ENCODE measurements around the gene IL6ST.

The IL6ST gene

DNA sequence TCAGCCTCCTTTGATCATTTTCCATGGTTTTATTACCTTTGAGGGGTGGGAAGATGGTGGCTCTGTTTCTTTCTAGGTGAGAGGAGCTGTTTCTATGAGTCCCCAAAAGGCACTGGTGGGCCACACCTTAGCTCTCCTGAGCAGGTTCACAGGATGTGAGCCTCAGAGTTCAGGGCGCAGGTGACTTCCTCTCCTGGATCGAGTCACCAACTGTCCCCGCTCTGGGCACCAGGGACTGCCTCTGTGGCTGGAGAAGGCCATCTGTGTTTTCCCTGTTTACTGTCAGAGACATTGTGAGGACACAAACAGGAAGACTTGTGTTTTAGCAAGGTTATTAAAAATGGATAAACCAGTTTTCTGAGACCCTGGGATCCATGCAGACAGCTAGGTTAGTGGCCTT is 75.1 kb downstream of the IL6ST start:
- DNase-seq (ENCODE audit: low read depth): no peak

DNA sequence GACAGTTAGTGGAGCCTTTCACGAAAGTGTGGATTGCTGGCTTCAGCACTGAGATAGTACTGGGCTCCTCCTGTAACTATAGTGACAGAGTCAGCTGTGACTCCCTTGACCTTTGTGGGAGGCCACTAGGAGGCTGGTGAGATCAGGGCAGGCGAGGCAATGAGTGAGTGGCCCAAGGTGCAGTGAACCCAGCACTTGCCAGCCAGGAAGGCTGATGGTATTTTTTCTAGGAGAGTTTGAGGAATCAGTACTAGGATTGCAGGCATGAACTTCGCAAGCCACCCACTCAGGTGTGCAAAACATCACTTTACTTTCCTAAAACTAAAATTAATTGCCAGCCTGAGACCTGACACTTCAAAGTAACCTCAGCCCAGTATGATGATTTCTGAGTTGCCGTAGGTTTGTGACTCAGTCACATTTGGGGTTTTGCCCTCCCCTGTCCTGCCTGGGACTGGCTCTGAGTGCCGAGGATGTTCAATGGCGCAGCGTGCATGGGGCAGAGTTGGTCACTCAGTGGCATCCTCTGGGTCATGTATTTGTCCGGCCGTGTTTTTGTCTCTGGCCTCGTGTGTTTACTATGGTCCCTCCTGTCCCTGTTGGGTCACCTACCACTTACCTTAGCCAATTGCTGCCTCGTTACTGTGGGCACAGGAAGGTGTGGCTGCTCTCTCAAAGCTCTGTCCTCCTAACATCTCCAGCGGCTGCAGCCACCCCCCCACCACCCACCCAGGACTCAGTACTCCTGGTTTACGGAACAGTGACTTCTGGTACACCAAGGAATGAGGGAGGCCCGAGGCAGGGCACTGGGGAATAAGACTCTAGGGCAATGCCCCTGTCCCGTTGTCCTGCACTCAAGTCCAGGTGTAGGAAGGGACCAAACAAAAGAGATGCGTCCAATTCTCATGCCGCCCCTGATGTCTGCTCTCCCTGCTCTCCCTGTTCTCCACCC is 76.4 kb downstream of the IL6ST start:
- DNase-seq (ENCODE audit: low read depth): no peak

DNA sequence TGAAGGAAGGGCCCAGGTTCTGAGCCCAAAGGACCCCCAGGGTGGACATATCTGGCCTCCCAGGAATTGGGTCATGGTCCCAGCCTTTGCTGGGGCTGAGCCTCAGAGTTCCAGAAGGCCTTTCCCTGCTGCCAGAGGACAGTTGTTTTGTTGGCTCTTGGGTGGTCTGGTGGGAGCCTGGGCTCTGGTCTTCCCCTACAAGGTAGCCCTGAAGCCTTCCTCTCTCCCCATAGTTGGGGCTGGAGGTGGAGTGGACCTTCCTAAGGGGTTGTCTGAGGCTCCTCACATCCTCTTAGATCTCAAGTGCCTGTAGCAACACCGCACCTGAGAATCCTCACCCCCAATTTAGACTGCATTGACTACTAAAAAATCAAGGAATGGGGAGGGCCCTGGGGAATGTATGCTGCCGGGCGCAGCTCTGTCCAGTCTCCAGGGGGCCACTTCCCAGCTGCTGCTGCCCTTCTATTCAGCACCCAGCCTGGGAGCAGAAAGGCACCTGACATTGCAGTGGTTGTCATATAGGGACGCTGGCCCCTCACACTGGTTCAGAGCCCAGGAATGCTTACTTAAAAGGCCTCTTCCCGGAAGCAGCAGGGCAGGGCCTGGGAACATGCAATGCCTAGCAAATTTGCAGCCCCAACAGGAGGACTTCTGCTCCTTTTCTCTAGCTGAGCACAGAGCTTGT is 77.2 kb downstream of the IL6ST start:
- DNase-seq (ENCODE audit: low read depth): no peak

DNA sequence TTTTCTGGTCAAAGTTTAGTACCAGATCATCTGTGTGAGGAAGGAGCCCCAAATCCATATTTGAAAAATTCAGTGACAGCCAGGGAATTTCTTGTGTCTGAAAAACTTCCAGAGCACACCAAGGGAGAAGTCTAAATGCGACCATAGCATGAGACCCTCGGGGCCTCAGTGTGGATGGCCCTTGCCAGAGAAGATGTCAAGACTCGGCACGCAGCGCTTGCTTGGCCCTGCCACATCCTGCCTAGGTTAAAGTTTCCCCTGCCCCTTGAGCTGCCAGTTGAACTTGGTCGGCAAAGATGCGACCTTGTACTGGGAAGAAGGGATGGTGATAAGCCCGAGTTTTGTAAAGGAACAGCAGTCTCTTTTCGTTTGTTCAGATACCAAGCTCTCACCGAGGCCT is 77.8 kb downstream of the IL6ST start:
- no peak for DNase-seq (ENCODE audit: low read depth)

DNA sequence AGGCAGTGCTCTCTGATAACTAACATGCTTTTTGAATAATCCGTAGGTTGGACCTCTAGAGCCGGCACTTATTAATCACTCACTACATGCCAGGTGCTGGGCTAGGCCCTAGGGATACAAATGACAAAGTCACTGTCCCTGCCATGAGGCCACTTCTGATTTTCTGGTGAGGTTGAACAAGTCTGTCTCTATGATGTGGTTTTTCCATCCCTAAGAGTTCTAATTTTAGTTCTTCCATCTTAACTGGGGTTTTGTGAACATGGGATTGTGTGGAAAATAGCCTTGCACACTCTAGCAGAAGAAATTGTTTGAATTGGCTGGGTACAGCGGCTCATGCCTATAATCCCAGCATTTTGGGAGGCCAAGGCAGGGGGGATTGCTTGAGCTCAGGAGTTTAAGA is 79.0 kb downstream of the IL6ST start:
- DNase-seq (ENCODE audit: low read depth): no peak

DNA sequence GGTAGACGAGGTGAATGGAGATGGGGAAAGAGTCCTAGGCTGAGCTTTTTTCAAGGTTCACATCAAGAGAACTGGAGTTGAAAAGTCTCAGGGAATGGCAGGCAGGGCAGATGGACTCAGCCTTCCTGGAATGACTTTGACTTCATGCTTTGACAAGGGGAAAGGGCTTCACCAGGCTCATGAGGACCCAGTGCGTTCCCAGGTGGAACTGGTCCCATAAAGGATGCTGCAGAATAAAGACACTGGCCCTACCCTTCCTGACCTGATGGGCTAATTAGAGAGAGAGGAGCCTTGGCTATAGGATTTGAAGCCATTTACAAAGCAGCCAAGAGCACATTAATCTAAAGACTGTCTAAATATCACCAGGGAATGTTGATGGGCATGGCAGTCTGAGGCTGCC is 79.8 kb downstream of the IL6ST start:
- no peak for DNase-seq (ENCODE audit: low read depth)

DNA sequence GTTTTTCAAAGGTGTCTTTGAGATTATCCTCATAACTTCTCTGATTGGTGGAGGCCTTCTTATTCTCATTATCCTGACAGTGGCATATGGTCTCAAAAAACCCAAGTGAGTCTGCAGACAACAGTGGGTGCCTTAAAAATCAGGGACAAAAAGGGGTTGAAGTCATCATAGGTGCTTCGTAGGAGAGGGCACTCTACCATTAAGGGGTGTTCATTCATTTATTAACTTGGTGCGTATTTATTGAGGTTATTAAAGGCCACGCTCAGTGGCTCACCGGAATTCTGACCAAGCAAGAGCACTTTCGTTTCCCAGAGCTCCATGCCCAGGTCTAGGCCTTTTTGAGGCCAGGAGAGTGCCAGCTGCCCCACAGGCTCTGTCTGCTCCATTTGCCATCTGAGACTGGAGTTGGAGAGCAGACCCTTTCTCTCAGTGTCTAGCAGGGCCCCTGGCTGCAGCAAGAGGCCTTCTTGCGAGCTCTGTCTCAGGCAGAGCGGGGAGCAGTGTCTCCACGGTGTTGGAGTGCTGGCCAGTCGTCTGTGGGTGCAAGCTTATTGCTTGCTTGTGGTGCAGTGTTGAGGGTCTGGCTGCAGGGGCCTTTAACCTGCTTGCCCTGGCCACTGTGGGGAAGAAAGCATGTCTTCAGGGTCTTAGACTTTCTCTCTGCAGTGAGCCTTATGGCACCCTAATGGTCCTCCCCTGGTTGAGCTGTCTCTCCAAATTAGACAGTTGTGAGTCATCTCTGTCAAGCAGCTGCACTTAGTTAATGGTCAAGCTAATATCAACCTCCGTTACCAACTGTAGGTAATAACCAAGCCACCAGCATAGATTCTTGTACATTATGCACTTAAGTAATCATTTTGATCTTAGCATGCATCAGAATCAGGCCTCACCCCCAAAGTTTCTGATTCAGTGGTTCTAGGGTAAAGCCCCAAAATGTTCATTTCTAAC is 81.0 kb downstream of the IL6ST start:
- no peak for DNase-seq (ENCODE audit: low read depth)

DNA sequence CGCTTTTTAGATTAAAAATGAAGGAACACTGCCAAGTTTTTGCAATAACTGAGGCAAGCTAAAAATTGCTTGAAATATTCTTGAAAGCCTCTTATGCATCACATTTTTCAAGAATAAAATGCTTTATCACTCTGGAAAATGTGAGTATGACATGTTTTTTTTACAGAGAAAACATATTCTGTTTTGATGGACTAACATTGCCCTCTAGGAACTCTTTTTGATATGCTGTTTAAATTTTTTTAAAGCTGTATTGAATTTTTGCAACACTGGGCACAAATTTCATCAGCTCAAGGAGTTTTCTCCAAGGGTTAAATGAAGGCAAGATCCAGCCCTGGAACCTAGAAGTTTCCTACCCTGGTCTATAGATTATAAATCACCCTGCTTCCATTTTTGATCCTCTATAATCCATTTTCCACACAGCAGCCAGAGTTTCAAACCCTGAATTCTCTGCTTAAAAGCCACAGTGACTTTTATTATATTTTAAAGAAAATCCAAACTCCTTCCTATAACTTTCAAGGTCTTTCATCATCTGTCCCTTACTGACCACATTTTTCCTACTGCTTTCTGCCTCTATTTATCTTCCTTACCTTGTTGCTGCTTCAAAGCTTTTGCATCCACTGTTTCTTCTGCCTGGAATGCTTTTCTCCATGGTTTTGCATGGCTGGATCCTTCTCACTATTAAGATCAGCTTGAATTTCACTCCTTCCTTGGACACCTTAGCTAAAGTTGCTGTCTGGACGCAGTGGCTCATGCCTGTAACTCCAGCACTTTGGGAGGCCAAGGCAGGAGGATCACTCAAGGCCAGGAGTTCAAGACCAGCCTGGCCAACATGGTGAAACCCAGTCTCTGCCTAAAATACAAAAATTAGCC is 82.7 kb downstream of the IL6ST start:
- DNase-seq (ENCODE audit: low read depth): peak; percentile 70

DNA sequence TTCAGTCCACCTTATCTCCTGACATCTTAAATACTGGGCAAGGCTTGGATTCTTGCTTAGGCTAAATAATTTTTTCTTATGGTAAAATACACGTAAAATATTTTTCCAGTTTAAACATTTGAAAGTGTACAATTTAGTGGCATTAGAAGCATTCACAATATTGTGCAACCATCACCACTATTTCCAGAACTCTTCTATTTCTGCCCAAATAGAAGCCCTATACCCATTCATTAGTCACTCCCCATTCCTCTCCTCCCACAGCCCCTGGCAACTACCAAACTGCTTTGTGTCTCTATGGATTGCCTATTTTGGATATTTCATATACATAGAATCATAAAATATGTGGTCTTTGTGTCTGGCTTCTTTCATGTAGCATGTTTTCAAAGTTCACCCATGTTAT is 86.0 kb downstream of the IL6ST start:
- DNase-seq (ENCODE audit: low read depth): no peak

DNA sequence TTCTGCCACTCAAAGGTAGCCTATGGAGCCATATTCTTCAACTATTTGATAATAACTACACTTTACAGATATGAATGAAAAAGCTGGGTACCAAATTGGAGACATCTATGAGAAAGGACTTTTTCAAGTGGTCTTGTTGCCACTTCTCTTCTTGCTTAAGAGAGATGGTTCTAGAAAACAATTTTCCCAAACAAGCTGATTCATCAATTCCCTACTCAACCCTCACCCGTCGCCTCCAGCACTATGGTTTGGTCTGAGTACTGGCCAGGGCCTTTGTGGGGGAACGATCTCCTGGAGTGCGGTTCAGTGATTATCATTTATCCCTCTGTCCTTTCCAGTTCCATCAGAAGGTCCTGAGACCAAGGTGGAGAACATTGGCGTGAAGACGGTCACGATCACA is 86.8 kb downstream of the IL6ST start:
- no peak for DNase-seq (ENCODE audit: low read depth)

DNA sequence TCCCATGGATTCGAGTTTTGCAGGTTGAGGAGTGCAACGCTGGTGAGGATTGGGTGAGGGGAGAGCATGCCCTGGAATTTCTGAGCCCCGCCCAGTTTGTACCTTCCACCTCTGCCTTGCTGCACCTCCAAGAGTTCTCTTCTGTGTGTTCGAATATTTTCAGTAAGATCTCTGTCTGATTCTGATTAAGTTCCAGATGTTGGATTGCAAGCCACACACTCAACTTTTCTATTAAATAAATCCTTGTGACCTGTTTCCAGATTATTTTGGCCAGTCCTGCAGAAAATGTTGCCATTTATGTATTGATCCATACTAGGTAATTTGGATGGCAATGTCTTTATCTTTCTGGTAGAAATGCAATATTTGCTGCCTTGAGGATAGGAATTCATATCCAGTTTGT is 89.5 kb downstream of the IL6ST start:
- no peak for DNase-seq (ENCODE audit: low read depth)

DNA sequence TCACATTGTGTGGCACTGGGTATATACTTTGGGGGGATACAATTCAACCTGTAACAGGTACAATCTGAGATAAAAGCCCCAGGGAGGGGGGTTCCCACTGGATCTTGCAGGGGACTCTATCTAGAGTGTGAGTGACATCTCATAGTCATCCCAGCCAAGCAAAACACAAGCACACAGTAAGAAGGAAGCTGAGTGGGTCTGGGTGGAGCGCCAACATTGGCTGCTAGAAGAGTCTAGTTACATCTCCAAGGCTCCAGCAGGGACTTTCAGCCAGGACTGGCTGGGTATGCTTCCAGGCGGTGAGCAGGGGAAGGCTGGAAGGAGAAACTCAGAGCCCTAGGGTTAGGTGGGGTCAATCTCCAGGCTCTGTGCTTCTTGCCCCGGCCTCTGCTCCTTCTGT is 90.6 kb downstream of the IL6ST start:
- no peak for DNase-seq (ENCODE audit: low read depth)

DNA sequence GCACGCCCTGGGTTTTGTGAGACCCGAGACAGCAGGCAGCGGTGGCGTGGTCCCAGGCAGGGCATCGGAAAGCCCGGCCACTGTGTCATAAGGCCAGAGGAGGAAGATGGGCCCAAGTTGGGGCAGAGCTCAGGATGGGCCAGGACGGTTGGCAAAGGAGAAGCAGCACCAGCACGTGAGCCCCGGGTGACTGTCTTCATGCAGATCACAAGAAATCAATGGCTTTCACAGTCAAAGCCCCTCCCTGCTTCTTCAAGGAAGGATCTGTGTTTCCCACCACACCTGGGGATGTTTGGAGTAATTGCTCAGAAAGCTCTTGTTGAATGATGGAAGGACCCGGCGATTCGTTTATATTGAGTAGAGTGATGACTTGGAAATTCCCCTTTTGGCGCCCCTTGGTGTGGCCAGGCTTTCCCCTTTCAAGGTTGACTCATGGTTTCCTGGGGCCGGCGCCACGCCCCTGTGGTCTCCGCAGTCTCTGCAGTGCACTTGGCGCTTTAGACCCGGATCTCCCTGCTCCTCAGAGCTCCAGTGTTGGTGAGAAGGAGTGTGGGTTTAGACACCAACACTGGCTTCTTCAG is 91.6 kb downstream of the IL6ST start:
- DNase-seq (ENCODE audit: low read depth): peak; percentile 15

DNA sequence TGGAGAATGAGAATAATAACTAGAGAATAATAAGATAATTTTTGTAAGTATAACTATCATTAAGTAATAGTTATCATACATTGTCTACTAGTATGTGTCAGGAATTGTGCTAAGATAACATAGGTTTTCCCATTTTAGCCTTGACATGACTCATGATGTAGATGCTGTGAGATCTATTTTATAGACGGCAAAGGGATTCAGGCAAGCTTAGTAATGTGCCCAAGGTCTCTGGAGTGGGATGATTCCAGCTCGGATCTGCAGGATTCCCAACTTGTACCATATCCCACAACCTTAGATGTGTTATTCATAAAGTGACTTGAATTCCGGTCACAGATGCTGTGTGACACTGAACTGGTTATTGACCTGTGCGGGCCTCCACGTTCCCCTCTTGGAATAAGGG is 92.1 kb downstream of the IL6ST start:
- peak; percentile 20 for DNase-seq (ENCODE audit: low read depth)

DNA sequence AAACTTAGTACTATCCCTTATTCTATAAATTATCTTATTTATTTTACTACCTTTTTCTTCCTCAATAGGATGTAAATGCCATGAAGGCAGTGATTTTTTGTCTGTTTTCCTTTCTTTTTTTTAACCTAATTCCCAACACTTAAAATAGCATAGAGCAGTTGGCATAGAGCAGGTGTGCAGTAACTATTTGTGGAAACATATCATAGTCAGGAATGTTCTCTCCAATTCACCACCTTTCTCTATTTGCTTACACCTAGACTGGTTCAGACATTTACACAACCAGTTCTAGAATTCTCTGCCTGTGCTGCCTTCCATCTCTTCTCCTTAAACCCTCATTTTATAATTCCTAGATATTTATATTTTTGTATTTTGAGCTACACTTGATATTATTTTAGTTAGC is 94.0 kb downstream of the IL6ST start:
- no peak for DNase-seq (ENCODE audit: low read depth)

DNA sequence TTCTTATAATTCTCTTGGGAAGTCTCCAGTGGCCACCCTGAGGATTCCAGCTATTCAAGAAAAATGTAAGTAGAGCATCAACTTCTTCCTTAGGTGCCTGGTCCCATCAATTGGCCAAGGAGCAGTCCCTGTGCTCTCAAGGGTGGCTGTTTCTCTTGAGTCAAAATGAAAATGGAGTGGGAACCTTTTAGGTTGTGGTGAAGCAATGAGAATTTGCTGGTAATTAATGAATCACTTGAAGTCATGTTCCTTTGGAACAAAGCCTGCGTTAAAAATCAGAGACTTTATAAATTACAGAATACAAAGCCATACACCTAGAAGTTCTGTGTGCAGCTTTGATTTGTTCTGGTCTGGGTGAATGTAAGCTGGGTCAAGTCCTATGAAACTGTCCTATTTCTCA is 94.7 kb downstream of the IL6ST start:
- no peak for DNase-seq (ENCODE audit: low read depth)

DNA sequence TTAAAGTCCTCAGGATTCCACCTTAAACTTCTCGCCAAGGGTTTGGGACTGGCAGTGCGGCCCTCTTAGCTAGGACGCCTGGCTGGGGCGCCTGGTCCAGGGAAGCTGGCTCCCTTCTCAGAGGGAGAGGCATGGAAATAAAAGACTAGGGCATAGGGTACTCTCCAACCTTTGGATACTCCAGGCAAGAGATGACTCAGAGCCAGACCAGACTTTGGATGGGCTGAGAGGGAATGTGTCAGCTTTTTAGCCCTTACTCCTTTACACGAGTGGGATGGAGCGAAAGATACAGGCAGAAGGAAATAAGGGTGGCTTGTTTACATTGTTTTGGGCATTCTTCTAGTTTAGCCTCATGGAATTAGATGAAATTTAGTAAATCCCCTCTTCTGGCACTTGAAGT is 95.4 kb downstream of the IL6ST start:
- DNase-seq (ENCODE audit: low read depth): peak; percentile 43

DNA sequence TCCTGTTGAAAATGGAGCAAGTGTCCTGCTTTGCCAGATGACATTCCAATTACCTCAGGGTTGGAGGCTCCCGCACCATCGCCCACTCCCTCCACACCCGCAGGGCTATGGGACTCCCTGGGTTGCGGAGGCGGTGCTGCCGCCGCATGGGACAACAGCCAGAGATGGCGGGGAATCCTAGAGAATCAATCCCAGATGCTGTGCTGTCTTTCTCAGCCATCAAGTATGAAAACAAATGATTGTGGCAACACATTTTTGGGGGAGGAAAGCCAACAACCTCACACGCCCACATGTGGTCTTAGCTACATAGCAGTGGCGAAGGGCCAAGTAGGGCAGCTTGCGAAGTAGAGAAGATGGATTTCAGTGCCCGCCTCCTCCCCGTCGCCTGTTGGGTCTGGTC is 96.9 kb downstream of the IL6ST start:
- DNase-seq (ENCODE audit: low read depth): peak; percentile 96

DNA sequence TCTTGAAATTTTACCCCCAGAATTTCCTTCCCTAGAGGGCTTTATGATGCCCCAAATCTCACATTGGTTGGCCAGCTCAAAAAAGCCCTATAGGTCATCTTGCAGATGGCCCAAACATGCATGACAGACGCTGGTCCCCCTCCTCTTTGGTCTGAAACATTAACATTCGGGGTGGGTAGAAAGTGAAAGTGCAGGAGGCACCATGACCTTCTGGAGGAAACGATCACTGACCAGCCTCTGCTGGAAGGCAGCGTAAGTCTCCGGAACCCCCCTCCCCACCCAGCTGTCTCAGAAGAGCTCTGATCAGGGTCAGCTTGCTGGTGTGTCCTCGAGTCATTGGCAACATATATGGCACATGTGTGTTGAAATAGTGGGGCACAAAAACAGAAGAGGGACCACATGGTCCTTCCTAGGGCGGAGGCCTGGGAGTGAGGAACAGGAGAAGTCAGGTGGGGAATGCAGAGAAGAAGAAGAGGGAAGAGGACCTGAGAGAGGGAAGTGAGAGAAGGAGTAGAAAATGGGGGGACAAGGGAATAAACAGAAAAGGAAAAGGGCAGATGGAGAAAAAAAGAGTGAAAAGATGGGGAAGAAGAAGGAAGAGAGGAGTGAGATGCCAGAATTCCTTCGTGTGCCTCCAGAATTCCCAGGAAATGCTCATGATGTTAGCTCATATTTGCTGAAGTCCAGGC is 97.4 kb downstream of the IL6ST start:
- DNase-seq (ENCODE audit: low read depth): no peak

DNA sequence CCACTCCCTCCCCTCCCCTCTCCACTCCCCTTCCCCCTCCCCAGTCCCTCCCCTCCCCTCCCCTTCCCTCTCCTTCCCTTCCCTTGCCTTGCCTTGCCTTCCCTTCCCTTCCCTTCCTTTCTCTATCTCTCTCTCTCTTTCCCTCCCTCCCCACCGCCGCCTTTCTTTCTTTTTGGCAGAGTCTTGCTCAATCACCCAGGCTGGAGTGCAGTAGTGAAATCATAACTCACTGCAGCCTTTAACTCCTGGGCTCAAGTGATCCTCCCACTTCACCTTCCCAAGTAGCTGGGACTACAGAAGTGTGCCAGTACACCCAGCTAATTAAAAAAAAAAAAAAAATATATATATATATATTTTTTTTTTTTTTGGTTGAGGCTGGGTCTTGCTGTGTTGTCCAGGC is 98.1 kb downstream of the IL6ST start:
- DNase-seq (ENCODE audit: low read depth): peak; percentile 88

All from amniotic epithelial cell (primary cell).